Measurements from ENCODE around the gene CLIC4.
"Not testable (repeated sequence)": the region's sequence is repeated elsewhere in the genome, so short reads cannot be mapped to it uniquely, and the experiment has no call there.

Gene CLIC4

GRCh38 chr1:24823486-24823885 lies 78.2 kb downstream of the CLIC4 start:
- DNase-seq: not testable (repeated sequence)

- no peak for DNase-seq
Measured at GRCh38 chr1:24825174-24825573, 79.9 kb downstream of the CLIC4 start.

GRCh38 chr1:24826510-24826909 lies 81.3 kb downstream of the CLIC4 start:
- DNase-seq: no peak

GRCh38 chr1:24827379-24828135 lies 82.3 kb downstream of the CLIC4 start:
- no peak for DNase-seq

GRCh38 chr1:24828183-24828886 lies 83.1 kb downstream of the CLIC4 start:
- no peak for DNase-seq

GRCh38 chr1:24828887-24829192 lies 83.6 kb downstream of the CLIC4 start:
- no peak for DNase-seq

- no peak for DNase-seq
Measured at GRCh38 chr1:24830680-24831272, 85.5 kb downstream of the CLIC4 start.

- DNase-seq: no peak
Measured at GRCh38 chr1:24841593-24841992, 96.3 kb downstream of the CLIC4 start.

GRCh38 chr1:24846671-24847070 lies 101.4 kb downstream of the CLIC4 start:
- DNase-seq: no peak

GRCh38 chr1:24847995-24848881 lies 103.0 kb downstream of the CLIC4 start:
- DNase-seq: peak; percentile 92

GRCh38 chr1:24849672-24850295 lies 104.5 kb downstream of the CLIC4 start:
- no peak for DNase-seq

GRCh38 chr1:24850328-24850920 lies 105.2 kb downstream of the CLIC4 start:
- no peak for DNase-seq

GRCh38 chr1:24853649-24854048 lies 108.4 kb downstream of the CLIC4 start:
- no peak for DNase-seq

- no peak for DNase-seq
Measured at GRCh38 chr1:24855474-24855873, 110.2 kb downstream of the CLIC4 start.

- DNase-seq: no peak
Measured at GRCh38 chr1:24856787-24857506, 111.7 kb downstream of the CLIC4 start.

GRCh38 chr1:24857507-24858133 lies 112.4 kb downstream of the CLIC4 start:
- no peak for DNase-seq

GRCh38 chr1:24858277-24858676 lies 113.0 kb downstream of the CLIC4 start:
- no peak for DNase-seq

GRCh38 chr1:24859063-24860010 lies 114.1 kb downstream of the CLIC4 start:
- DNase-seq: no peak

- no peak for DNase-seq
Measured at GRCh38 chr1:24860841-24861240, 115.6 kb downstream of the CLIC4 start.

All from left hindlimb (tissue), 1 donor.